Measurements from ENCODE around the gene MCTP1. TPM values are rescaled to one million over a fixed set of nuclear protein-coding genes. Genes with fewer than 3 reads are reported as not detected.

Gene MCTP1
- total RNA-seq, 4 donors from 2014 or later: 3.3 to 31.4 (median 13.4) TPM

DNA sequence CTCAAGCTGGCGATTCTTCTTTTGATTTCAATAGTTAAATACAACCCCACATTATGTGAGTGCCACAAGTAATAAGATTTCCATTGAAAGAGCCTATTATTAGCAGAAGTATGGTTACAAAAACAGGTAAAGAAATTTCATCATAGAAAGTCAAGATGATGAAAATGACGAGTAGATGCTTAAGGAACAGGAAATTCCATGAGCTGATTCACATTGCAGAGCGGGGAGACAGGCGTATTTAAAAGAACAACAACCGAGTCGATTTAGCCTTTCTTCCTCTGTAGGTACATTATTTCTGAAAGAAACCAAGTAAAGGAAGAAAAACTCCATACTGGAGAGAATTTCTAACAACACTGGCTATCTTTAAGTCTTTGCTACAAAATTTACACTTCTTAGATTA lies 356.0 kb downstream of the MCTP1 start:
- Histone ChIP-seq H3K27me3 (no peaks in the 10 kb centered on the region), H3K27ac (no peak overlapping the region), H3K4me3 (no peak overlapping the region), H3K9me3 (no peaks in the 10 kb centered on the region), H3K36me3 (no peaks in the 10 kb centered on the region), H3K4me1 (no peaks in the 10 kb centered on the region)
- TF ChIP-seq EP300 (IDR thresholded peaks at IDR 0.05; ENCODE audit: low read depth): no peak
- no peak for TF ChIP-seq POLR2AphosphoS5 (IDR thresholded peaks at IDR 0.05)
- TF ChIP-seq, protein P1, sequence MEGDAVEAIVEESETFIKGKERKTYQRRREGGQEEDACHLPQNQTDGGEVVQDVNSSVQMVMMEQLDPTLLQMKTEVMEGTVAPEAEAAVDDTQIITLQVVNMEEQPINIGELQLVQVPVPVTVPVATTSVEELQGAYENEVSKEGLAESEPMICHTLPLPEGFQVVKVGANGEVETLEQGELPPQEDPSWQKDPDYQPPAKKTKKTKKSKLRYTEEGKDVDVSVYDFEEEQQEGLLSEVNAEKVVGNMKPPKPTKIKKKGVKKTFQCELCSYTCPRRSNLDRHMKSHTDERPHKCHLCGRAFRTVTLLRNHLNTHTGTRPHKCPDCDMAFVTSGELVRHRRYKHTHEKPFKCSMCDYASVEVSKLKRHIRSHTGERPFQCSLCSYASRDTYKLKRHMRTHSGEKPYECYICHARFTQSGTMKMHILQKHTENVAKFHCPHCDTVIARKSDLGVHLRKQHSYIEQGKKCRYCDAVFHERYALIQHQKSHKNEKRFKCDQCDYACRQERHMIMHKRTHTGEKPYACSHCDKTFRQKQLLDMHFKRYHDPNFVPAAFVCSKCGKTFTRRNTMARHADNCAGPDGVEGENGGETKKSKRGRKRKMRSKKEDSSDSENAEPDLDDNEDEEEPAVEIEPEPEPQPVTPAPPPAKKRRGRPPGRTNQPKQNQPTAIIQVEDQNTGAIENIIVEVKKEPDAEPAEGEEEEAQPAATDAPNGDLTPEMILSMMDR (IDR thresholded peaks at IDR 0.05): no peak
- intact Hi-C loops (cut with DNase I; ENCODE audit: low total_unique reads) (no loop called here), in situ Hi-C loops (cut with MboI; ENCODE audit: low pct_ligation_motif_present in 1 of 4, low pct_unique_long_range_greater_than_20kb in 1 of 4, low sequenced_read_pairs in 3 of 4) (no loop called here)
- 71 to 80% methylated on average over 6 of the region's 6 CpGs for WGBS, 2 donors (ENCODE audit: low coverage in 1 of 2)
- no peak for DNase-seq

DNA sequence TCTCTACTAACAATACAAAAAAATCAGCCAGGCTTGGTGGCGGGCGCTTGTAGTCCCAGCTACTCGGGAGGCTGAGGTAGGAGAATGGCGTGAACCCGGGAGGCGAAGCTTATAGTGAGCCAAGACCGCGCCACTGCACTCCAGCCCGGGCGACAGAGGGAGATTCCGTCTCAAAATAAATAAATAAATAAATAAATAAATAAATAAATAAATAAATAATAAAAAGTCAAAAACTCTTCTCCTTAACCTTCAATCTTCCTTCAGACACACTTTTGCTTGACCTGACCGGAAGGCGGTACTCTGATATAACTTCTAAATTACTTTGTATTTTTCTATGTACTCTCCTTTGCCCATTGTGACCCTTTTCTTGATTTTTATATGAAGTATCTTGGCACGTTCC lies 364.3 kb downstream of the MCTP1 start:
- WGBS, 2 donors (ENCODE audit: low coverage in 1 of 2): 83 to 91% methylated on average over 3 to 14 of the region's 14 CpGs
- no peak overlapping the region for H3K27ac ChIP-seq
- intact Hi-C loops (cut with DNase I; ENCODE audit: low total_unique reads) (no loop called here), in situ Hi-C loops (cut with MboI; ENCODE audit: low pct_ligation_motif_present in 1 of 4, low pct_unique_long_range_greater_than_20kb in 1 of 4, low sequenced_read_pairs in 3 of 4) (no loop called here)
- no peaks in the 10 kb centered on the region for H3K27me3 ChIP-seq
- no peak overlapping the region for H3K4me3 ChIP-seq
- no peaks in the 10 kb centered on the region for H3K4me1 ChIP-seq
- no peaks in the 10 kb centered on the region for H3K36me3 ChIP-seq
- no peaks in the 10 kb centered on the region for H3K9me3 ChIP-seq
- DNase-seq: no peak
- no peak for TF ChIP-seq POLR2A (IDR thresholded peaks at IDR 0.05)
- TF ChIP-seq EP300 (IDR thresholded peaks at IDR 0.05; ENCODE audit: low read depth): no peak
- no peak for TF ChIP-seq POLR2AphosphoS5 (IDR thresholded peaks at IDR 0.05)
- TF ChIP-seq, protein P1 (IDR thresholded peaks at IDR 0.05): no peak

DNA sequence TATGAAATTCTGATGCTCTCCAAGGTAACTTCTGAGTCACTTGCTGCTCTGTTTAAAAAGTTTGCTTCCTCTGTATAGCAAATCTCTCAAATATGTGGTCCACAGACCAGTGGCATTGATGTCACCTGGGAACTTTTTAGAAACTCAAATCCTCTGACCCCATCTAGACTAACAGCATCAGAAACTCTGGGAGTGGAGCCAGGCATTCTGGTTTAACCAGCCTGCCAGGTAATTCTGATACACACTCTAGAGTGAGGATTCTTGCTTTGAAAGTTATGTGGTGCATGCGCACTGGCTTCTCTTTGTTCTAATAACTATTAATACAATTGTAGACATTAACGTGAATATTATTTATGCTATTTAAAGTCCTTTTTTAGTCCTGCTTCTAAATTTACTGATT lies 368.3 kb downstream of the MCTP1 start:
- 78 to 89% methylated on average over 2 of the region's 2 CpGs for WGBS, 2 donors (ENCODE audit: low coverage in 1 of 2)
- Histone ChIP-seq H3K4me3 (no peak overlapping the region), H3K27me3 (no peaks in the 10 kb centered on the region), H3K9me3 (no peaks in the 10 kb centered on the region), H3K36me3 (no peaks in the 10 kb centered on the region), H3K4me1 (no peaks in the 10 kb centered on the region), H3K27ac (no peak overlapping the region)
- in situ Hi-C loops (cut with MboI; ENCODE audit: low pct_ligation_motif_present in 1 of 4, low pct_unique_long_range_greater_than_20kb in 1 of 4, low sequenced_read_pairs in 3 of 4) (no loop called here), intact Hi-C loops (cut with DNase I; ENCODE audit: low total_unique reads) (no loop called here)
- DNase-seq: no peak
- TF ChIP-seq, protein P1 (IDR thresholded peaks at IDR 0.05): no peak
- no peak for TF ChIP-seq EP300 (IDR thresholded peaks at IDR 0.05; ENCODE audit: low read depth)

DNA sequence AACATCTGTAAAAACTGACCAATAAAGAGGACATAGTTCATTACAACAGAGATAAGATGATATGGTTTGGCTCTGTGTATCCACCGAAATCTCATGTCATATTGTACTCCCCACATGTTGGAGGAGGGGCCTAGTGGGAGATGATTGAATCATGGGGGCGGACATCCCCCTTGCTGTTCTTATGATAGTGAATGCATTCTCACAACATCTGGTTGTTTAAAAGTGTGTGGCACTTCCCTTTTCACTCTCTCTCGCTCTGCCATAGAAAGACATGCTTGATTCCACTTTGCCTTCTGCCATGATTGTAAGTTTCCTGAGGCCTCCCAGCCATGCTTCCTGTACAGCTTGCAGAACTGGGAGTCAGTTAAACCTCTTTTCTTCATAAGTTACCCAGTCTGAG lies 373.6 kb downstream of the MCTP1 start:
- Histone ChIP-seq H3K9me3 (no peaks in the 10 kb centered on the region), H3K27me3 (no peaks in the 10 kb centered on the region), H3K4me1 (no peaks in the 10 kb centered on the region), H3K27ac (no peak overlapping the region), H3K4me3 (no peak overlapping the region), H3K36me3 (no peaks in the 10 kb centered on the region)
- no peak for TF ChIP-seq POLR2A (IDR thresholded peaks at IDR 0.05)
- no peak for DNase-seq
- WGBS, 2 donors (ENCODE audit: low coverage in 1 of 2): 71 to 73% methylated on average over 3 of the region's 3 CpGs
- in situ Hi-C loops (cut with MboI; ENCODE audit: low pct_ligation_motif_present in 1 of 4, low pct_unique_long_range_greater_than_20kb in 1 of 4, low sequenced_read_pairs in 3 of 4): no loop called here
- intact Hi-C loops (cut with DNase I; ENCODE audit: low total_unique reads): no loop called here

DNA sequence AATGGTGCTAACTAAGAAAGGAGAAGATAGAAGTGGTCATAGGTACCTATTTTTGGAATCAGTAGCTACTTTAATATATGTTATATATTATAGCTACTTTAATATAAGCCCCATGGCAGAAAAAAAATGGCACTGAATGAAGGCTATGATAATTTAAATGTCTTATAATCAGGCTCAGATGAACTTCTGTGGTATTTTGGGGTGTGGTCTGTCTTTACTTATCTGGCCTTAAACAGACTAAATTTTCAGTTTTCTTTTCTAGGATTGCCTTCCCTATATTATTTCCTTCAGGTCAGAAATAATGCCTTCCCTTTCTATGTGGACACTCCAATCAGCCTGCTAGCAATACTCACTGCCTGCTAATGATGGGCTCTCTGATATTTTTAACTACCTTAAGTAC lies 374.2 kb downstream of the MCTP1 start:
- no peaks in the 10 kb centered on the region for H3K9me3 ChIP-seq

More for the DNA sequence above, 374.2 kb downstream of the MCTP1 start:
- H3K27ac ChIP-seq: no peak overlapping the region
- H3K4me3 ChIP-seq: no peak overlapping the region
- in situ Hi-C loops (cut with MboI; ENCODE audit: low pct_ligation_motif_present in 1 of 4, low pct_unique_long_range_greater_than_20kb in 1 of 4, low sequenced_read_pairs in 3 of 4) (no loop called here), intact Hi-C loops (cut with DNase I; ENCODE audit: low total_unique reads) (no loop called here)
- H3K27me3 ChIP-seq: no peaks in the 10 kb centered on the region
- DNase-seq: no peak
- no peaks in the 10 kb centered on the region for H3K36me3 ChIP-seq
- no peaks in the 10 kb centered on the region for H3K4me1 ChIP-seq
- TF ChIP-seq, protein P1 (IDR thresholded peaks at IDR 0.05): no peak
- TF ChIP-seq POLR2A (IDR thresholded peaks at IDR 0.05): no peak
- no peak for TF ChIP-seq EP300 (IDR thresholded peaks at IDR 0.05; ENCODE audit: low read depth)
- TF ChIP-seq POLR2AphosphoS5 (IDR thresholded peaks at IDR 0.05): no peak

Measured in transverse colon (tissue), 4 donors.